CD4-positive, alpha-beta memory T cell (primary cell): ENCODE measurements around the gene RASA2. TPM values are rescaled to one million over a fixed set of nuclear protein-coding genes. Genes with fewer than 3 reads are reported as not detected.

Source experiments
- CTCF ChIA-PET: fragments of 350-600 bp; sonication (Branson Sonifier 250); formaldehyde crosslinking; loops from one replicate; lab custom pipeline; 2021; ENCODE audit warnings: inconsistent platforms; ENCODE audit not compliant: partially characterized antibody; lab: Charles Lee
- POLR2A ChIA-PET: fragments of 350-600 bp; sonication (Branson Sonifier 250); formaldehyde crosslinking; loops from one replicate; lab custom pipeline; 2021; ENCODE audit not compliant: partially characterized antibody; lab: Charles Lee
- DNase-seq, 5 donors: peaks; one replicate each; pipeline versions ENCODE4 v3.0.0 to v3.0.0-alpha.2; 2020 to 2022; ENCODE audit warnings: mixed read lengths in 1 of 5
- H3K27ac ChIP-seq: one replicate; pipeline ENCODE4 v1.7.0; 2013; ENCODE audit warnings: low read depth, low read length
- H3K27me3 ChIP-seq: 2 replicates; pipeline ENCODE4 v1.7.0; 2013; ENCODE audit warnings: mild to moderate bottlenecking, low read length, moderate library complexity; ENCODE audit not compliant: insufficient read depth
- H3K36me3 ChIP-seq: 2 replicates; pipeline ENCODE4 v1.7.0; 2013; ENCODE audit warnings: mild to moderate bottlenecking, low read length, moderate library complexity; ENCODE audit not compliant: insufficient read depth
- H3K4me1 ChIP-seq: 2 replicates; pipeline ENCODE4 v1.7.0; 2013; ENCODE audit warnings: mild to moderate bottlenecking, low read length, moderate library complexity; ENCODE audit not compliant: insufficient read depth
- H3K4me3 ChIP-seq, 2 donors: one replicate each; pipeline ENCODE4 v1.7.0; 2013; ENCODE audit warnings: low read length in 2 of 2, mild to moderate bottlenecking in 1 of 2
- H3K9me3 ChIP-seq, 2 donors: one replicate each; pipeline ENCODE4 v1.7.0; 2013; ENCODE audit warnings: low read length in 2 of 2, control low read depth in 1 of 2; ENCODE audit not compliant: control insufficient read depth in 1 of 2
- H3K27ac Mint-ChIP-seq, 7 donors: one replicate each; pipeline ENCODE4 v1.8.0; 2020 to 2021; ENCODE audit warnings: mixed read lengths in 7 of 7, mild to moderate bottlenecking in 6 of 7, inconsistent platforms in 3 of 7, moderate library complexity in 3 of 7
- H3K27me3 Mint-ChIP-seq, 2 donors: one replicate each; pipeline ENCODE4 v1.8.0; 2020 to 2021; ENCODE audit warnings: mixed read lengths in 2 of 2
- H3K36me3 Mint-ChIP-seq, 2 donors: one replicate each; pipeline ENCODE4 v1.8.0; 2020 to 2021; ENCODE audit warnings: mixed read lengths in 2 of 2, inconsistent platforms in 1 of 2, mild to moderate bottlenecking in 1 of 2
- H3K4me1 Mint-ChIP-seq, 4 donors: one replicate each; pipeline ENCODE4 v1.8.0; 2020 to 2021; ENCODE audit warnings: mixed read lengths in 4 of 4, mild to moderate bottlenecking in 1 of 4
- H3K4me3 Mint-ChIP-seq, 8 donors: one replicate each; pipeline ENCODE4 v1.8.0; 2020 to 2021; ENCODE audit warnings: mixed read lengths in 8 of 8, mild to moderate bottlenecking in 7 of 8, moderate library complexity in 6 of 8, inconsistent platforms in 3 of 8
- H3K9me3 Mint-ChIP-seq, 8 donors: one replicate each; pipeline ENCODE4 v1.8.0; 2020 to 2021; ENCODE audit warnings: mixed read lengths in 8 of 8, mild to moderate bottlenecking in 5 of 8, inconsistent platforms in 3 of 8, moderate library complexity in 1 of 8
- intact Hi-C: fragments of 100-400 bp; cut with micrococcal nuclease; formaldehyde crosslinking; loops from one replicate; pipeline ENCODE4 v1.15.1; 2023
- polyA plus RNA-seq, 2 donors: library from polyadenylated mRNA; unstranded; fragments of 300-500 nt; fragmentation: Illumina TruSeq; gene quantifications; one replicate each; pipeline ENCODE4 v1.2.3, GENCODE V29; 2021
- total RNA-seq, 2 experiments: library from RNA; stranded (reverse); gene quantifications; one replicate each; pipeline ENCODE4 v1.2.3, GENCODE V29; 2021

Gene RASA2
- total and polyA plus RNA-seq, 4 experiments from 2014 or later = 29.4 to 80.9 (median 57.0) TPM

- Mint-ChIP-seq H3K27me3 (no peaks in the 10 kb centered on the region), H3K36me3 (no peaks in the 10 kb centered on the region), H3K27ac (no peak overlapping the region), H3K4me3 (no peak overlapping the region), H3K9me3 (no peaks in the 10 kb centered on the region), H3K4me1 (peaks cover 7 to 18% (median 11%) of the 10 kb centered on the region in 4 donors)
- Histone ChIP-seq H3K4me1 (peaks cover 18% of the 10 kb centered on the region), H3K4me3 (no peak overlapping the region), H3K36me3 (no peaks in the 10 kb centered on the region), H3K27me3 (no peaks in the 10 kb centered on the region), H3K27ac (no peak overlapping the region), H3K9me3 (no peaks in the 10 kb centered on the region)
- ChIA-PET CTCF (interaction anchor here (1.2 to 12.1 kb wide), 20 partner anchors 10 to 458 kb away, joined by 3 to 428 read pairs (median 4); no protein-coding TSS in a partner anchor), POLR2A (interaction anchor here (1.2 to 1.5 kb wide), 2 partner anchors 144 to 152 kb away, joined by 4 to 11 read pairs; no protein-coding TSS in a partner anchor)
- intact Hi-C loops = loop anchor here (1.0 kb wide), 1 partner anchor 85 kb away; no protein-coding TSS in a partner anchor
- no peak for DNase-seq
Observed at GRCh38 chr3:141455603-141456300, 31.1 kb upstream of the RASA2 start.

- peaks cover 18% of the 10 kb centered on the region for H3K4me1 ChIP-seq
- Mint-ChIP-seq H3K9me3 (no peaks in the 10 kb centered on the region), H3K27me3 (no peaks in the 10 kb centered on the region), H3K4me1 (peaks cover 7 to 21% (median 12%) of the 10 kb centered on the region in 4 donors), H3K4me3 (no peak overlapping the region), H3K27ac (no peak overlapping the region), H3K36me3 (no peaks in the 10 kb centered on the region)
- ChIA-PET POLR2A (no interaction called here), CTCF (interaction anchor here (1.3 to 12.1 kb wide), 7 partner anchors 15 to 189 kb away, joined by 3 to 428 read pairs (median 11); no protein-coding TSS in a partner anchor)
- no peaks in the 10 kb centered on the region for H3K27me3 ChIP-seq
- H3K36me3 ChIP-seq = no peaks in the 10 kb centered on the region
- intact Hi-C loops = no loop called here
- H3K27ac ChIP-seq = no peak overlapping the region
- DNase-seq = no peak
- H3K9me3 ChIP-seq = no peaks in the 10 kb centered on the region
- H3K4me3 ChIP-seq = no peak overlapping the region
Observed at GRCh38 chr3:141456301-141456625, 30.6 kb upstream of the RASA2 start.

- Mint-ChIP-seq H3K9me3 (no peaks in the 10 kb centered on the region), H3K36me3 (no peaks in the 10 kb centered on the region), H3K27ac (no peak overlapping the region), H3K4me3 (no peak overlapping the region), H3K4me1 (peaks cover 7 to 25% (median 12%) of the 10 kb centered on the region in 4 donors), H3K27me3 (no peaks in the 10 kb centered on the region)
- ChIA-PET CTCF (interaction anchor here (0.8 to 12.1 kb wide), 13 partner anchors 9 to 187 kb away, joined by 3 to 428 read pairs (median 5); no protein-coding TSS in a partner anchor), POLR2A (no interaction called here)
- no peak overlapping the region for H3K27ac ChIP-seq
- peaks cover 7% of the 10 kb centered on the region for H3K4me1 ChIP-seq
- intact Hi-C loops = no loop called here
- H3K4me3 ChIP-seq = no peak overlapping the region
- H3K36me3 ChIP-seq = no peaks in the 10 kb centered on the region
- H3K9me3 ChIP-seq = no peaks in the 10 kb centered on the region
- no peaks in the 10 kb centered on the region for H3K27me3 ChIP-seq
- no peak for DNase-seq
Observed at GRCh38 chr3:141457624-141458236, 29.1 kb upstream of the RASA2 start.

- Mint-ChIP-seq H3K27ac (peak overlapping the region in 2 of 7 donors; percentile 10 to 32), H3K9me3 (peaks cover 0 to 3% (median 0%) of the 10 kb centered on the region in 8 donors), H3K36me3 (peaks cover 0 to under 1% of the 10 kb centered on the region in 2 donors), H3K4me3 (no peak overlapping the region), H3K4me1 (peaks cover 7 to 25% (median 12%) of the 10 kb centered on the region in 4 donors), H3K27me3 (no peaks in the 10 kb centered on the region)
- Histone ChIP-seq H3K4me1 (peaks cover 7% of the 10 kb centered on the region), H3K4me3 (no peak overlapping the region), H3K27me3 (no peaks in the 10 kb centered on the region), H3K9me3 (no peaks in the 10 kb centered on the region), H3K27ac (no peak overlapping the region), H3K36me3 (no peaks in the 10 kb centered on the region)
- ChIA-PET CTCF (interaction anchor here (0.6 to 12.1 kb wide), 19 partner anchors 10 to 416 kb away, joined by 3 to 428 read pairs (median 5); no protein-coding TSS in a partner anchor), POLR2A (interaction anchor here (2.0 to 2.2 kb wide), 2 partner anchors 102 to 147 kb away, joined by 5 to 7 read pairs; no protein-coding TSS in a partner anchor)
- no peak for DNase-seq
- intact Hi-C loops = no loop called here
Observed at GRCh38 chr3:141459008-141459407, 27.8 kb upstream of the RASA2 start.

- no peaks in the 10 kb centered on the region for H3K27me3 Mint-ChIP-seq
- Histone ChIP-seq H3K9me3 (no peaks in the 10 kb centered on the region), H3K4me3 (no peak overlapping the region), H3K36me3 (no peaks in the 10 kb centered on the region), H3K27ac (no peak overlapping the region), H3K4me1 (peaks cover under 1% of the 10 kb centered on the region), H3K27me3 (no peaks in the 10 kb centered on the region)
- peak overlapping the region in 2 of 7 donors; percentile 6 to 18 for H3K27ac Mint-ChIP-seq
- CTCF ChIA-PET = interaction anchor here (0.6 to 12.1 kb wide), 36 partner anchors 8 to 453 kb away, joined by 3 to 428 read pairs (median 5); no protein-coding TSS in a partner anchor
- H3K4me1 Mint-ChIP-seq = peaks cover under 1 to 13% (median 6%) of the 10 kb centered on the region in 4 donors
- H3K4me3 Mint-ChIP-seq = no peak overlapping the region
- H3K9me3 Mint-ChIP-seq = peaks cover 0 to 13% (median 6%) of the 10 kb centered on the region in 8 donors
- DNase-seq = peak; percentile 80 to 87 (median 82)
- POLR2A ChIA-PET = interaction anchor here (1.0 to 2.2 kb wide), 3 partner anchors 98 to 148 kb away, joined by 3 to 7 read pairs (median 5); no protein-coding TSS in a partner anchor
- intact Hi-C loops = loop anchor here (1.0 to 2.0 kb wide), 7 partner anchors 14 to 538 kb away; partner anchors contain the start of gene RNF7
- peaks cover 0 to 4% of the 10 kb centered on the region in 2 donors for H3K36me3 Mint-ChIP-seq
Observed at GRCh38 chr3:141460097-141460704, 26.6 kb upstream of the RASA2 start.

GRCh38 chr3:141462176-141462859, 24.5 kb upstream of the RASA2 start:
- Mint-ChIP-seq H3K27ac (no peak overlapping the region), H3K4me1 (peaks cover 0 to 12% (median 5%) of the 10 kb centered on the region in 4 donors), H3K4me3 (no peak overlapping the region), H3K27me3 (no peaks in the 10 kb centered on the region), H3K36me3 (peaks cover 0 to 4% of the 10 kb centered on the region in 2 donors), H3K9me3 (peaks cover 0 to 13% (median 6%) of the 10 kb centered on the region in 8 donors)
- H3K9me3 ChIP-seq = no peaks in the 10 kb centered on the region
- H3K36me3 ChIP-seq = no peaks in the 10 kb centered on the region
- CTCF ChIA-PET = interaction anchor here (0.9 to 12.1 kb wide), 9 partner anchors 9 to 182 kb away, joined by 3 to 428 read pairs (median 12); no protein-coding TSS in a partner anchor
- no peak overlapping the region for H3K4me3 ChIP-seq
- H3K27me3 ChIP-seq = no peaks in the 10 kb centered on the region
- H3K4me1 ChIP-seq = no peaks in the 10 kb centered on the region
- DNase-seq = no peak
- no peak overlapping the region for H3K27ac ChIP-seq
- POLR2A ChIA-PET = no interaction called here
- intact Hi-C loops = no loop called here
